Measurements from ENCODE around the gene CHD9. TPM values are rescaled to one million over a fixed set of nuclear protein-coding genes. Genes with fewer than 3 reads are reported as not detected.

Gene CHD9
- total RNA-seq, 1 experiment from 2014 or later, result 25.4 TPM

- intact Hi-C loops (cut with micrococcal nuclease; ENCODE audit: unreplicated experiment) (no loop called here), in situ Hi-C loops (cut with HindIII; ENCODE audit: low pct_unique_long_range_greater_than_20kb, low sequenced_read_pairs) (no loop called here)
- Histone ChIP-seq H3K9me3 (ENCODE audit: control insufficient read depth, insufficient read depth, low read depth, low read length) (no peaks in the 10 kb centered on the region), H3K27me3 (ENCODE audit: control insufficient read depth, insufficient read depth, low read length) (no peaks in the 10 kb centered on the region), H3K27ac (ENCODE audit: low read length) (no peak overlapping the region), H3K36me3 (ENCODE audit: control insufficient read depth, insufficient read depth, low read length) (no peaks in the 10 kb centered on the region), H3K4me3 (ENCODE audit: low read depth in 2 of 2, low read length in 2 of 2) (no peak overlapping the region), H3K4me1 (ENCODE audit: control insufficient read depth, insufficient read depth, low read length) (no peaks in the 10 kb centered on the region)
- no peak for TF ChIP-seq TCF7L2 (IDR thresholded peaks at IDR 0.05; ENCODE audit: low read depth, low read length)
- ATAC-seq (no peak), DNase-seq (ENCODE audit: low read depth, low spot score) (no peak)
- BruUV-seq (replicated peaks), result no TSS peak
- ChIA-PET CTCF (no interaction called here), POLR2A (no interaction called here)
Observed at GRCh38 chr16:53007095-53007494, 47.7 kb upstream of the CHD9 start.

GRCh38 chr16:53014287-53014686 is 40.5 kb upstream of the CHD9 start:
- intact Hi-C loops (cut with micrococcal nuclease; ENCODE audit: unreplicated experiment), result no loop called here
- H3K27ac ChIP-seq (ENCODE audit: low read length), result no peak overlapping the region
- DNase-seq (ENCODE audit: low read depth, low spot score), result no peak
- ChIA-PET POLR2A (no interaction called here), CTCF (no interaction called here)
- no peaks in the 10 kb centered on the region for H3K36me3 ChIP-seq (ENCODE audit: control insufficient read depth, insufficient read depth, low read length)
- in situ Hi-C loops (cut with HindIII; ENCODE audit: low pct_unique_long_range_greater_than_20kb, low sequenced_read_pairs), result no loop called here
- no peak for ATAC-seq
- no peaks in the 10 kb centered on the region for H3K4me1 ChIP-seq (ENCODE audit: control insufficient read depth, insufficient read depth, low read length)
- H3K4me3 ChIP-seq (ENCODE audit: low read depth in 2 of 2, low read length in 2 of 2), result no peak overlapping the region
- TF ChIP-seq POLR2AphosphoS5 (IDR thresholded peaks at IDR 0.05; ENCODE audit: low read depth, low read length) (no peak), TCF7L2 (IDR thresholded peaks at IDR 0.05; ENCODE audit: low read depth, low read length) (no peak), SIN3A (IDR thresholded peaks at IDR 0.05; ENCODE audit: borderline replicate concordance, insufficient read depth, low read depth, low read length) (no peak)
- TF ChIP-seq, protein P1, sequence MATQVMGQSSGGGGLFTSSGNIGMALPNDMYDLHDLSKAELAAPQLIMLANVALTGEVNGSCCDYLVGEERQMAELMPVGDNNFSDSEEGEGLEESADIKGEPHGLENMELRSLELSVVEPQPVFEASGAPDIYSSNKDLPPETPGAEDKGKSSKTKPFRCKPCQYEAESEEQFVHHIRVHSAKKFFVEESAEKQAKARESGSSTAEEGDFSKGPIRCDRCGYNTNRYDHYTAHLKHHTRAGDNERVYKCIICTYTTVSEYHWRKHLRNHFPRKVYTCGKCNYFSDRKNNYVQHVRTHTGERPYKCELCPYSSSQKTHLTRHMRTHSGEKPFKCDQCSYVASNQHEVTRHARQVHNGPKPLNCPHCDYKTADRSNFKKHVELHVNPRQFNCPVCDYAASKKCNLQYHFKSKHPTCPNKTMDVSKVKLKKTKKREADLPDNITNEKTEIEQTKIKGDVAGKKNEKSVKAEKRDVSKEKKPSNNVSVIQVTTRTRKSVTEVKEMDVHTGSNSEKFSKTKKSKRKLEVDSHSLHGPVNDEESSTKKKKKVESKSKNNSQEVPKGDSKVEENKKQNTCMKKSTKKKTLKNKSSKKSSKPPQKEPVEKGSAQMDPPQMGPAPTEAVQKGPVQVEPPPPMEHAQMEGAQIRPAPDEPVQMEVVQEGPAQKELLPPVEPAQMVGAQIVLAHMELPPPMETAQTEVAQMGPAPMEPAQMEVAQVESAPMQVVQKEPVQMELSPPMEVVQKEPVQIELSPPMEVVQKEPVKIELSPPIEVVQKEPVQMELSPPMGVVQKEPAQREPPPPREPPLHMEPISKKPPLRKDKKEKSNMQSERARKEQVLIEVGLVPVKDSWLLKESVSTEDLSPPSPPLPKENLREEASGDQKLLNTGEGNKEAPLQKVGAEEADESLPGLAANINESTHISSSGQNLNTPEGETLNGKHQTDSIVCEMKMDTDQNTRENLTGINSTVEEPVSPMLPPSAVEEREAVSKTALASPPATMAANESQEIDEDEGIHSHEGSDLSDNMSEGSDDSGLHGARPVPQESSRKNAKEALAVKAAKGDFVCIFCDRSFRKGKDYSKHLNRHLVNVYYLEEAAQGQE (IDR thresholded peaks at IDR 0.05; ENCODE audit: insufficient read depth in 1 of 2, low read depth in 2 of 2, low read length in 1 of 2), result no peak
- TF ChIP-seq, protein P2, sequence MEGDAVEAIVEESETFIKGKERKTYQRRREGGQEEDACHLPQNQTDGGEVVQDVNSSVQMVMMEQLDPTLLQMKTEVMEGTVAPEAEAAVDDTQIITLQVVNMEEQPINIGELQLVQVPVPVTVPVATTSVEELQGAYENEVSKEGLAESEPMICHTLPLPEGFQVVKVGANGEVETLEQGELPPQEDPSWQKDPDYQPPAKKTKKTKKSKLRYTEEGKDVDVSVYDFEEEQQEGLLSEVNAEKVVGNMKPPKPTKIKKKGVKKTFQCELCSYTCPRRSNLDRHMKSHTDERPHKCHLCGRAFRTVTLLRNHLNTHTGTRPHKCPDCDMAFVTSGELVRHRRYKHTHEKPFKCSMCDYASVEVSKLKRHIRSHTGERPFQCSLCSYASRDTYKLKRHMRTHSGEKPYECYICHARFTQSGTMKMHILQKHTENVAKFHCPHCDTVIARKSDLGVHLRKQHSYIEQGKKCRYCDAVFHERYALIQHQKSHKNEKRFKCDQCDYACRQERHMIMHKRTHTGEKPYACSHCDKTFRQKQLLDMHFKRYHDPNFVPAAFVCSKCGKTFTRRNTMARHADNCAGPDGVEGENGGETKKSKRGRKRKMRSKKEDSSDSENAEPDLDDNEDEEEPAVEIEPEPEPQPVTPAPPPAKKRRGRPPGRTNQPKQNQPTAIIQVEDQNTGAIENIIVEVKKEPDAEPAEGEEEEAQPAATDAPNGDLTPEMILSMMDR (IDR thresholded peaks at IDR 0.05), result no peak
- H3K9me3 ChIP-seq (ENCODE audit: control insufficient read depth, insufficient read depth, low read depth, low read length), result no peaks in the 10 kb centered on the region
- H3K27me3 ChIP-seq (ENCODE audit: control insufficient read depth, insufficient read depth, low read length), result no peaks in the 10 kb centered on the region
- BruUV-seq (replicated peaks), result no TSS peak

GRCh38 chr16:53018834-53019416 is 35.9 kb upstream of the CHD9 start:
- H3K4me3 ChIP-seq (ENCODE audit: low read depth in 2 of 2, low read length in 2 of 2), result no peak overlapping the region
- H3K27ac ChIP-seq (ENCODE audit: low read length), result no peak overlapping the region
- TF ChIP-seq POLR2AphosphoS5 (IDR thresholded peaks at IDR 0.05; ENCODE audit: low read depth, low read length), result no peak
- no peak for TF ChIP-seq SIN3A (IDR thresholded peaks at IDR 0.05; ENCODE audit: borderline replicate concordance, insufficient read depth, low read depth, low read length)
- TF ChIP-seq, protein P1 (IDR thresholded peaks at IDR 0.05; ENCODE audit: insufficient read depth in 1 of 2, low read depth in 2 of 2, low read length in 1 of 2), result no peak
- TF ChIP-seq TCF7L2 (IDR thresholded peaks at IDR 0.05; ENCODE audit: low read depth, low read length), result no peak
- TF ChIP-seq, protein P2 (IDR thresholded peaks at IDR 0.05), result no peak
- CTCF ChIA-PET, result no interaction called here
- H3K9me3 ChIP-seq (ENCODE audit: control insufficient read depth, insufficient read depth, low read depth, low read length), result no peaks in the 10 kb centered on the region
- no TSS peak for BruUV-seq (replicated peaks)
- ATAC-seq (no peak), DNase-seq (ENCODE audit: low read depth, low spot score) (no peak)
- H3K36me3 ChIP-seq (ENCODE audit: control insufficient read depth, insufficient read depth, low read length), result no peaks in the 10 kb centered on the region
- no peaks in the 10 kb centered on the region for H3K4me1 ChIP-seq (ENCODE audit: control insufficient read depth, insufficient read depth, low read length)
- H3K27me3 ChIP-seq (ENCODE audit: control insufficient read depth, insufficient read depth, low read length), result no peaks in the 10 kb centered on the region
- POLR2A ChIA-PET, result no interaction called here
- in situ Hi-C loops (cut with HindIII; ENCODE audit: low pct_unique_long_range_greater_than_20kb, low sequenced_read_pairs), result no loop called here
- intact Hi-C loops (cut with micrococcal nuclease; ENCODE audit: unreplicated experiment), result no loop called here
